Fibroblast of lung (primary cell): ENCODE results near the gene PSAP. TPM values are rescaled to one million over a fixed set of nuclear protein-coding genes. Genes with fewer than 3 reads are reported as not detected.
A peak's percentile ranks its signal among the peaks of the same experiment; 100 is the strongest.

ENCODE experiments used
- DNase-seq, 2 donors: peaks; one replicate each; pipeline versions ENCODE4 v3.0.0 to v3.0.0-alpha.2; 2010; ENCODE audit warnings: low read depth in 2 of 2
- H2AFZ ChIP-seq: 2 replicates; pipeline ENCODE4 v1.5.1; 2012; ENCODE audit warnings: low read length, control low read depth, inconsistent platforms
- H3K27ac ChIP-seq: 2 replicates; pipeline ENCODE4 v1.5.1; 2011; ENCODE audit warnings: low read length, control low read depth; ENCODE audit not compliant: insufficient read depth
- H3K27me3 ChIP-seq: 2 replicates; pipeline ENCODE4 v1.5.1; 2011; ENCODE audit warnings: mild to moderate bottlenecking, low read length; ENCODE audit not compliant: control insufficient read depth, insufficient read depth
- H3K36me3 ChIP-seq: 2 replicates; pipeline ENCODE4 v1.5.1; 2011; ENCODE audit warnings: low read length; ENCODE audit not compliant: control insufficient read depth, insufficient read depth
- H3K4me1 ChIP-seq: 2 replicates; pipeline ENCODE4 v1.5.1; 2011; ENCODE audit warnings: low read length; ENCODE audit not compliant: control insufficient read depth, insufficient read depth; ENCODE audit errors: extremely low read depth
- H3K4me2 ChIP-seq: 2 replicates; pipeline ENCODE4 v1.5.1; 2011; ENCODE audit warnings: low read length, control low read depth; ENCODE audit not compliant: insufficient read depth; ENCODE audit errors: extremely low read depth
- H3K4me3 ChIP-seq, 4 experiments: fragments of 200-600 bp in 1 of 4; sonication (generic) in 1 of 4; replicated peaks in 1 of 4; 2 replicates each; pipeline ENCODE4 v1.5.1; 2011 to 2016; ENCODE audit warnings: low read length in 4 of 4, low read depth in 3 of 4, mild to moderate bottlenecking in 3 of 4, control low read depth in 2 of 4, inconsistent platforms in 1 of 4, mixed read lengths in 1 of 4; ENCODE audit not compliant: insufficient read depth in 1 of 4; ENCODE audit errors: control extremely low read depth in 1 of 4
- H3K79me2 ChIP-seq: 2 replicates; pipeline ENCODE4 v1.5.1; 2012; ENCODE audit warnings: mild to moderate bottlenecking, low read length, inconsistent platforms; ENCODE audit not compliant: control insufficient read depth, insufficient read depth
- H3K9ac ChIP-seq: 2 replicates; pipeline ENCODE4 v1.5.1; 2011; ENCODE audit warnings: mild to moderate bottlenecking, low read length, control low read depth; ENCODE audit not compliant: insufficient read depth
- H3K9me3 ChIP-seq: 2 replicates; pipeline ENCODE4 v1.5.1; 2012; ENCODE audit warnings: low read depth, low read length; ENCODE audit not compliant: control insufficient read depth, insufficient read depth
- H4K20me1 ChIP-seq: 2 replicates; pipeline ENCODE4 v1.5.1; 2011; ENCODE audit warnings: low read length; ENCODE audit not compliant: control insufficient read depth, insufficient read depth; ENCODE audit errors: extremely low read depth
- EZH2 ChIP-seq: IDR thresholded peaks from 2 replicates; pipeline ENCODE4 v1.5.1; 2012; ENCODE audit warnings: low read length, control low read depth, mild to moderate bottlenecking; ENCODE audit errors: missing control alignments
- polyA plus RNA-seq, 2 donors: library from polyadenylated mRNA; depleted of rRNA in 1 of 2; stranded (reverse) in 1 of 2; unstranded in 1 of 2; fragments of >200 nt; gene quantifications; 2 replicates each; pipeline ENCODE4 v1.2.1, GENCODE V29; 2011 to 2012; ENCODE audit warnings: missing spikeins in 1 of 2
- total RNA-seq: library from RNA; depleted of rRNA; stranded (reverse); fragments of >200 nt; gene quantifications from 2 replicates; pipeline ENCODE4 v1.2.1, GENCODE V29; 2014
- TF ChIP-seq, protein P1 (sequence below), 2 donors: IDR thresholded peaks in 1 of 2; conservative IDR thresholded peaks in 1 of 2; 1 replicate in 1 of 2; 2 replicates in 1 of 2; pipeline ENCODE4 v1.5.1; 2011 to 2012; ENCODE audit warnings: low read length in 2 of 2, control low read depth in 1 of 2, inconsistent platforms in 1 of 2, low read depth in 1 of 2, mild to moderate bottlenecking in 1 of 2

The PSAP gene
- total and polyA plus RNA-seq, 2 donors (not counting 1 experiment from before 2014, with no cell fraction given): 1,180 to 1,566 TPM

DNA sequence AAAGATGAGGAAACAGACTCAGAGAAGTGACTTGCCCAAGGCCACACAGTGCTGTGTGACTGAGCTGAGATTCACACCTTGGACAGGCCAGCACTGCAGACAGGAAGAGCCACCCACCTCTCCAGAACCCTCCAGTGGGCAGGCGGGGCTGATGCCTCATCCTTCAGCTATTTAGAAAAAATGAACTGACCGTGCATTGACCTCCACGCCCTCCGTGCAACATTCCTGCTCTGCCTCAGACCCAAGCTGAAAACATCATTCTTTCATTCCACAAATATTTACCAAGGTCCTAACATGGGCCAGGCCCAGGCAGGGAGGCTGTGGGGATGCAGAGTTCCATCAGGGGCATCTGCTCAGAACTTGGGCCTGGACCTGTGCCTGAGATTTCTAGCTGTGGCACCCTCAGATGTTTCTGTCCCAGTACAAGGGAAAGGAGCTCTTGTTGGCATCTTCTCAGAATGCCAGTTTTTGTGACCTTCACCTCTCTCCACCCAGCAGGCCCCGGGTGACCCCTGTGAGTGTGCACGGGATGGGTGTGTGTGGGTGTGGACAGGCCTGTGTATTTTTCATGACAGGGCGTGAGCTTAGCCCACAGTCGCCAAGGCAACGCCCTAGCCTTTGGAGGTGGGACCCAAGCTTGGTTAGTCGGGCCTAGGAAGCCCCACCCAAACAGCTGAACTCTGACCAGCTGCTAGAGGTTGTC is 84.2 kb downstream of the PSAP start:
- Histone ChIP-seq H3K4me3 (no peak overlapping the region), H3K27ac (peak overlapping the region; percentile 74), H3K4me2 (peak overlapping the region; percentile 63), H3K9ac (peak overlapping the region; percentile 34), H2AFZ (no peak overlapping the region), H3K27me3 (no peaks in the 10 kb centered on the region), H3K36me3 (peaks cover 1% of the 10 kb centered on the region), H3K79me2 (peaks cover 2% of the 10 kb centered on the region), H3K4me1 (peaks cover 47% of the 10 kb centered on the region), H4K20me1 (no peaks in the 10 kb centered on the region), H3K9me3 (no peaks in the 10 kb centered on the region)
- no peak for TF ChIP-seq EZH2
- TF ChIP-seq, protein P1, sequence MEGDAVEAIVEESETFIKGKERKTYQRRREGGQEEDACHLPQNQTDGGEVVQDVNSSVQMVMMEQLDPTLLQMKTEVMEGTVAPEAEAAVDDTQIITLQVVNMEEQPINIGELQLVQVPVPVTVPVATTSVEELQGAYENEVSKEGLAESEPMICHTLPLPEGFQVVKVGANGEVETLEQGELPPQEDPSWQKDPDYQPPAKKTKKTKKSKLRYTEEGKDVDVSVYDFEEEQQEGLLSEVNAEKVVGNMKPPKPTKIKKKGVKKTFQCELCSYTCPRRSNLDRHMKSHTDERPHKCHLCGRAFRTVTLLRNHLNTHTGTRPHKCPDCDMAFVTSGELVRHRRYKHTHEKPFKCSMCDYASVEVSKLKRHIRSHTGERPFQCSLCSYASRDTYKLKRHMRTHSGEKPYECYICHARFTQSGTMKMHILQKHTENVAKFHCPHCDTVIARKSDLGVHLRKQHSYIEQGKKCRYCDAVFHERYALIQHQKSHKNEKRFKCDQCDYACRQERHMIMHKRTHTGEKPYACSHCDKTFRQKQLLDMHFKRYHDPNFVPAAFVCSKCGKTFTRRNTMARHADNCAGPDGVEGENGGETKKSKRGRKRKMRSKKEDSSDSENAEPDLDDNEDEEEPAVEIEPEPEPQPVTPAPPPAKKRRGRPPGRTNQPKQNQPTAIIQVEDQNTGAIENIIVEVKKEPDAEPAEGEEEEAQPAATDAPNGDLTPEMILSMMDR (conservative IDR thresholded peaks at IDR 0.05 in 1 of 2, IDR thresholded peaks at IDR 0.05 in 1 of 2; ENCODE audit: low read depth in 1 of 2, low read length in 2 of 2): no peak
- DNase-seq: peak; percentile 92 to 98

Other genes starting within 250 kb of the PSAP start
- under 0.01 TPM in 2 replicates for gene C10orf105, start 131.5 kb downstream of the PSAP start, total RNA-seq
- gene C10orf105, start 131.5 kb downstream of the PSAP start, polyA plus RNA-seq: 0.02 and 0.14 TPM in 2 replicates
- gene VSIR, start 77.7 kb downstream of the PSAP start, total RNA-seq: 24.4 and 44.1 TPM in 2 replicates
- gene VSIR, start 77.7 kb downstream of the PSAP start, polyA plus RNA-seq: 14.1 and 39.9 TPM in 2 replicates
- 24.1 and 29.9 TPM in 2 replicates for gene CHST3, start 113.1 kb upstream of the PSAP start, total RNA-seq
- 8.1 and 9.1 TPM in 2 replicates for gene CHST3, start 113.1 kb upstream of the PSAP start, polyA plus RNA-seq
- gene SPOCK2, start 237.3 kb upstream of the PSAP start, total RNA-seq: 0.26 and 0.33 TPM in 2 replicates
- gene SPOCK2, start 237.3 kb upstream of the PSAP start, polyA plus RNA-seq: 0.02 and 0.06 TPM in 2 replicates